Stimulated activated CD4-positive, alpha-beta T cell treated with anti-CD3 and anti-CD28 coated beads, TNF-alpha, amount 100 ng/mL, for 1 hour (primary cell): Measurements from ENCODE around the gene VAMP5.
"Not testable (repeated sequence)": the region's sequence is repeated elsewhere in the genome, so short reads cannot be mapped to it uniquely, and the experiment has no call there.

Experiments
- DNase-seq, 3 donors: peaks; one replicate each; pipeline ENCODE4 v3.0.0-alpha.2; 2020; ENCODE audit warnings: low read depth in 3 of 3, low spot score in 1 of 3

Gene VAMP5

GRCh38 chr2:85583667-85584353, 421 bp upstream of the VAMP5 start:
- no peak for DNase-seq

- no peak for DNase-seq
Observed at GRCh38 chr2:85584857-85585780, 888 bp downstream of the VAMP5 start.

GRCh38 chr2:85585781-85586105, 1.5 kb downstream of the VAMP5 start:
- no peak for DNase-seq

- DNase-seq, result no peak
Observed at GRCh38 chr2:85588236-85588635, 4.0 kb downstream of the VAMP5 start.

- no peak for DNase-seq
Observed at GRCh38 chr2:85588645-85589044, 4.4 kb downstream of the VAMP5 start.

GRCh38 chr2:85589181-85589580, 5.0 kb downstream of the VAMP5 start:
- DNase-seq, result no peak

GRCh38 chr2:85589982-85590791, 6.0 kb downstream of the VAMP5 start:
- no peak for DNase-seq

GRCh38 chr2:85590950-85591349, 6.7 kb downstream of the VAMP5 start:
- DNase-seq, result no peak

- DNase-seq, result no peak
Observed at GRCh38 chr2:85591563-85591962, 7.3 kb downstream of the VAMP5 start.

- DNase-seq, result not testable (repeated sequence)
Observed at GRCh38 chr2:85592299-85592698, 8.1 kb downstream of the VAMP5 start.

GRCh38 chr2:85593023-85593422, 8.8 kb downstream of the VAMP5 start:
- DNase-seq, result no peak

- DNase-seq, result no peak
Observed at GRCh38 chr2:85594715-85595300, 10.6 kb downstream of the VAMP5 start.

- peak; percentile 69 to 78 (median 77) for DNase-seq
Observed at GRCh38 chr2:85595301-85596025, 11.2 kb downstream of the VAMP5 start, which contains the start of gene RNF181. Gene RNF181, plus strand, starts transcription at chr2:85595745. Its CDS starts 19 bp downstream, at chr2:85595764.

- no peak for DNase-seq
Observed at GRCh38 chr2:85596026-85596333, 11.7 kb downstream of the VAMP5 start.

- DNase-seq, result no peak
Observed at GRCh38 chr2:85596486-85597143, 12.4 kb downstream of the VAMP5 start.

- DNase-seq, result no peak
Observed at GRCh38 chr2:85597241-85597640, 13.0 kb downstream of the VAMP5 start.

- DNase-seq, result no peak
Observed at GRCh38 chr2:85598594-85599340, 14.5 kb downstream of the VAMP5 start.

- no peak for DNase-seq
Observed at GRCh38 chr2:85599468-85600234, 15.4 kb downstream of the VAMP5 start.

- no peak for DNase-seq
Observed at GRCh38 chr2:85600235-85600575, 16.0 kb downstream of the VAMP5 start.
